Activated CD4-positive, alpha-beta T cell treated with anti-CD3 and anti-CD28 coated beads for 48 hours (primary cell): ENCODE measurements around the gene GRIA4.

Experiments used
- DNase-seq: peaks from one replicate; pipeline ENCODE4 v3.0.0-alpha.2; 2020

The GRIA4 gene

GRCh38 chr11:105799263-105799662 is 189.4 kb downstream of the GRIA4 start:
- no peak for DNase-seq

- DNase-seq, result no peak
These were observed 190.0 kb downstream of the GRIA4 start for GRCh38 chr11:105799728-105800462.

GRCh38 chr11:105802390-105802789 is 192.5 kb downstream of the GRIA4 start:
- no peak for DNase-seq

GRCh38 chr11:105811242-105811641 is 201.4 kb downstream of the GRIA4 start:
- no peak for DNase-seq

GRCh38 chr11:105821372-105821771 is 211.5 kb downstream of the GRIA4 start:
- DNase-seq, result no peak

- no peak for DNase-seq
These were observed 211.9 kb downstream of the GRIA4 start for GRCh38 chr11:105821781-105822180.

- DNase-seq, result no peak
These were observed 213.7 kb downstream of the GRIA4 start for GRCh38 chr11:105823495-105824033.

GRCh38 chr11:105824457-105825013 is 214.7 kb downstream of the GRIA4 start:
- no peak for DNase-seq

GRCh38 chr11:105825141-105825540 is 215.3 kb downstream of the GRIA4 start:
- DNase-seq, result no peak

- no peak for DNase-seq
These were observed 218.0 kb downstream of the GRIA4 start for GRCh38 chr11:105827906-105828305.

GRCh38 chr11:105829084-105829483 is 219.2 kb downstream of the GRIA4 start:
- no peak for DNase-seq

- DNase-seq, result no peak
These were observed 224.6 kb downstream of the GRIA4 start for GRCh38 chr11:105834461-105834860.

GRCh38 chr11:105838668-105839384 is 229.0 kb downstream of the GRIA4 start:
- no peak for DNase-seq

GRCh38 chr11:105840391-105840790 is 230.5 kb downstream of the GRIA4 start:
- DNase-seq, result no peak

GRCh38 chr11:105852403-105852802 is 242.5 kb downstream of the GRIA4 start:
- DNase-seq, result no peak

- no peak for DNase-seq
These were observed 244.4 kb downstream of the GRIA4 start for GRCh38 chr11:105854269-105854668.

- DNase-seq, result no peak
These were observed 247.1 kb downstream of the GRIA4 start for GRCh38 chr11:105856954-105857353.

GRCh38 chr11:105857728-105858127 is 247.9 kb downstream of the GRIA4 start:
- DNase-seq, result no peak

GRCh38 chr11:105858841-105859240 is 249.0 kb downstream of the GRIA4 start:
- no peak for DNase-seq

- DNase-seq, result no peak
These were observed 250.2 kb downstream of the GRIA4 start for GRCh38 chr11:105860105-105860504.

- no peak for DNase-seq
These were observed 251.4 kb downstream of the GRIA4 start for GRCh38 chr11:105861225-105861624.

GRCh38 chr11:105862736-105863367 is 253.0 kb downstream of the GRIA4 start:
- no peak for DNase-seq

GRCh38 chr11:105863523-105863922 is 253.7 kb downstream of the GRIA4 start:
- DNase-seq, result no peak
